ENCODE measurements around the gene IGLL1.

GRCh38 chr22:23526596-23527316 is 53.3 kb downstream of the IGLL1 start:
- TF ChIP-seq CTCF (IDR thresholded peaks at IDR 0.05) = no peak
- no peak for TF ChIP-seq POLR2A (IDR thresholded peaks at IDR 0.05)

Data from adrenal gland (tissue), 5 donors.